CD4-positive, alpha-beta T cell treated with Interleukin-15 for 1 hour (primary cell): ENCODE data around the gene ABHD11.
A peak's percentile ranks its signal among the peaks of the same experiment; 100 is the strongest.
"Not testable (repeated sequence)": the region's sequence is repeated elsewhere in the genome, so short reads cannot be mapped to it uniquely, and the experiment has no call there.

ENCODE experiments used
- DNase-seq: peaks from one replicate; pipeline ENCODE4 v3.0.0-alpha.2; 2020

Gene ABHD11

GRCh38 chr7:73738612-73739386, at the start of gene ABHD11:
Gene ABHD11 (minus strand): TSS chr7:73738802. CDS start chr7:73738770, 32 bp downstream.
- peak; percentile 96 for DNase-seq

DNA sequence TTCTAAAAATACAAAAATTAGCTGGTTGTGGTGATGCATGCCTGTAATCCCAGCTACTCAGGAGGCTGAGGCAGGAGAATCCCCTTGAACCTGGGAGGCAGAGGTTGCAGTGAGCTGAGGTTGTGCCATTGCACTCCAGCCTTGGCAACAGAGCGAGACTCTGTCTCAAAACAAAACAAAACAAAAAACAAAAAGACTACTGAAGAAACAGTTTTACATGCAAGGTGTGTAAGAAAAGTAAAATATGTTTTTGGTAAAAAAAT, 49.1 kb upstream of the ABHD11 start:
- DNase-seq = not testable (repeated sequence)

DNA sequence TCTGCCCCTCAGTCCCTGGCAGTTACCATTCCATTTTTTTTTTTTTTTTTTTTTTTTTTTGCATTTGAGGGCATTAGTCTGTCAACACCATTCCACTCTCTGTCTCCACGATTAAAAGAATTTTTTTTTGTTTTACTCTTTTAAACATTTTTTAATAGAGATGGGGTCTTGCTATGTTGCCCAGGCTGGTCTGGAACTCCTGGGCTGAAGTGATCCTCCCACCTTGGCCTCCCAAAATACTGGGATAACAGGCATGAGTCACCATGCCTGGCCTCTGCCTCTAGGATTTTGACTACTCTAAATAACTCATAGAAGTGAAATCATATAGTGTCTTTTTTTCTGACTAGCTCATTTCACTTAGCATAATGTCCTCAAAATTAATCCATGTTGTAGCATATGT, 48.0 kb upstream of the ABHD11 start:
- no peak for DNase-seq

GRCh38 chr7:73779517-73779916, 40.9 kb upstream of the ABHD11 start:
- DNase-seq = no peak

DNA sequence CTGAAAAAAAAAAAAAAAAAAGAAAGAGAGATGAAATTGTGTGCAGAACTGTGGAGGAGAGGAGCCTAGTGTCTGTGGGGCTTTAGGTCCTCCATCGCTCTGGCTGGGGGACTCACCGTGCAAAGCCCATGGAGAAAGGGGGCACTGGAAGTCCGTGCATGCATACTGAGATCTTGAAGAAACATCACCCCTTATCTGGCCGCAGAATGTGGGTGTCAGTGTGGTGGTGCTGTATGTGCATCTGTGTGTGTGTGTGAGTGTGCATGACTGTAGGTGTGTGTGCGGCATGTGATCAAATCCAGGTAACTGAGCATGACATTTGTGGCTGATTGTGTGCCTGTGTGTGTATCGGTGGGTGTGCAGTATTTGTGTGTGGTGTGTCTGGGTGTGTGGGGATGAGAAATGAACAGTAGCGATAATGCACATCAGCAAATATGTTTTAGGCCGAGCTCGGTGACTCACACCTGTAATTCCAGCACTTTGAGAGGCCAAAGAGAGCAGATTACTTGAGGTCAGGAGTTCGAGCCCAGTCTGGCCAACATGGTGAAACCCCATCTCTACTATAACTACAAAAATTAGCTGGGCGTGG, 40.3 kb upstream of the ABHD11 start:
- DNase-seq = no peak

GRCh38 chr7:73774923-73775322, 36.3 kb upstream of the ABHD11 start:
- no peak for DNase-seq

DNA sequence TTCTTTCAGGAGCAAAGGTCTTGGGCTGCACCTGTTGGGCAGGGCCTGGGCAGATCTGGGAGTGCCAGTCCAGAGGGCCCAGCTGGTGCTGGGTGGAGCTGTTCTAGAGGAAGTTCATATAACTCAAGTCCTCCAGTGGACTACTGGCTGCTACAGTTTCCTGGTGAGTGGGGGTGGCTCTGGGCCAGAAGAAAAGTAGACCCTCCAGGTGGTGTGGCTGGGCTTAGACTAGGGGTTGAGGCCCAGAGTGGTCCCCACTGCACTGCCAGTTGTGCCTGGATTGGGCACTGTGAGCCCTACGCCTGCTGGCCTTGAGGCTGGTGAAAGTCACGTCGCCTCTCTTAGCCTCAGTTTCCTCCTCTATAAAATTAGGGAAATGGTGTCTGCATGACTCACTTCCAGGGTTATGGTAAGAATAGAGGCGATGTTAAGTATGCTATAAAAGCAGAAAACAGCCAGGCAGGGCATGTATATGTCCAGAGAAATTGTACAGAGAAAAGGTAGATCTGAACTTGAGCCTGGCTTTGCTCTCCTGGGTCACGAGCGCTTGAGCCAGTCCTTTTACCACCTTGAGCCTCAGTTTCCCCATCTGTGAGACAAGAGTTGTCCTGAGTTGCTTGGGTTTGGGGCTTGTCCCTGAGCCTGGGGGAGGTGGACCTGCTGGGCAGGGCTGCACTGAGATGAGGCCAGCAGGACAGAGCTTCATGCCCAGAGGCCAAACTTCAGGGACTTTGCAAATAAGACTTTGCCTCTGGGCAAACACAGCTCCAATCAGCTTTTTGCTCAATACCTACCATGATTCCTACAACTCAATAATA, 35.3 kb upstream of the ABHD11 start:
- DNase-seq = no peak

GRCh38 chr7:73770860-73771670, 32.5 kb upstream of the ABHD11 start:
- DNase-seq = no peak

- no peak for DNase-seq
Observed at GRCh38 chr7:73770002-73770859, 31.6 kb upstream of the ABHD11 start, which contains the start of gene CLDN3. Gene CLDN3 (minus strand): TSS chr7:73770270. CDS start chr7:73770049, 221 bp downstream.

GRCh38 chr7:73769481-73770001, 30.9 kb upstream of the ABHD11 start:
- DNase-seq = no peak

DNA sequence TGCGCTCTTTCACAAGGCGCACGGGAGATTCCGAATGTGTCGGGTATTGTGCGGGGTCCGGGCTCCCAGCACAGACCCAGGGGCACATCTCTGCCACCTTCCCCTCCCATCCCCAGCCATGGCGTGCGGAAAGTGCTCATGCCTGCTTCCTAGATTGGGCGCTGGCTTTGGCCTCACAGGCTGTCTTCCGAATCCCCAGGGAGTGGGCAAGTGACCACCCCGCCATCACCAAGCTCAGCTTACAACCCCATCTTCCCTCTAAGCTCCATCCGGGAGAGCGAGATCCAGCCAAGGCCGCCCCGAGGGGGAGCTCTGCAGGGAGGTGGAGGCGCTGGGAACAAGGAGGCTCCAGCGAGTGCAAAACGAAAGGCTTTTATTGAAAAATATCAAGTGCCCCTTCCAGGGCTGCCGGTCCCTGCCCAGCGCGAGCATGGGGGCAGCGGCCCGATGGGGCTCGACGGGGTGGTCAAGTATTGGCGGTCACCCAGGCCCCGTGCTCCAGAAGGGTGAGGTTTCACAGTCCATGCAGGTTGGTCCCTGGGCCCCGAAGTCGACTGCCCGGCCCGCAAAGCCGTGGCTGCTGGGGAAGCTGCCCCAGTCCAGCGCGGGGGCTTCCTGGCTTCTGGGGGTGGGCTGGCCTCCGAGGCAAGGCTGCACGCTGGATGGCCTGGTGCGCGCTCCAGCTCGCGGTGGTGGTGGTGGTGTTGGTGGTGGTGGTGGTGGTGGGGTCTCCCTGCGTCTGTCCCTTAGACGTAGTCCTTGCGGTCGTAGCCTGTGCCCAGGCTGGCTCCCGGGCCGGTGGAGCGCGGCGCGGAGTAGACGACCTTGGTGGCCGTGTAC, 30.3 kb upstream of the ABHD11 start:
- no peak for DNase-seq

DNA sequence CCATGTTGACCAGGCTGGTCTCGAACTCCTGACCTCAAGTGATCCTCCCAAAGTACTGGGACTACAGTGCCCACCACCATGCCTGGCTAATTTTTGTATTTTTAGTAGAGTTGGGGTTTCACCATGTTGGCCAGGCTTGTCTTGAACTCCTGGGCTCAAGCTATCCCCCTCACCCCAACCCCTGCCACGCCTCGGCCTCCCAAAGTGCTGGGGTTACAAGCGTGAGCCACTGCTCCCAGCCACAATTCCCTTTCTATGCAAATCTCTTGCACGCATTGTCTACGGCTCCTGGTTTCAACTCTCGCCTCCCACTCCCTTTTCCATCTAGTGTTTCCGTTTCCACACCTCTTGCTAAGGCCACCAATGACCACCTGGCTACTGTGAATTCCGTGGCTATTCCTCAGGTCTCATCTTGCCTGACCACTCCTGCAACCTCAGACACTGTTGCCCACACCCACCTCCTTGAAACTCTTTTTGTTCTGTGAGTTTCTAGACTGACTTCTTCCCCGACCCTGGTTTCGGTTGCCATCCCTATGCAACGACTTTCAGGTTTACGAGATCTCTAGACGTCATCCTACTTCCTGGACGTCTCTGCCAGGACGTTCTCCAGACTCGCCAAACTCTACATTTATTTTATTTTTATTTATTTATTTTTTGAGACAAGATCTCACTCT, 28.1 kb upstream of the ABHD11 start:
- DNase-seq = no peak

DNA sequence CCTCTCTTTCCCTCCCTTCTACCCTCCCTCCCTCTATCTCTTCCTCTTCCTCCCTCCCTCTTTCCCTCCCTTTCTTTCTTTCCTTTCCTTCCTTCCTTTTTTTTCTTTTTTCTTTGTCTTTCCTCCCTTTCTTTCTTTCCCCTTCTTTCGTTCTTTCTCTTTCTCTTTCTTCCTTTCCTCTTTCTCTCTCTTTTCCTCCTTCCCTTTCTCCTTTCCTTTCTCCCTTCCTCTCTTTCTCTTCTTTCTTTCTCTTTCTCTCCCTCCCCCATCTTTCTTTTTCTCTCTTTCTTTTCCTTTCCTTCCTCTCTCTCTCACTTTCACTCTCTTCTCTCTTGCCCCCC, 24.0 kb upstream of the ABHD11 start:
- no peak for DNase-seq

GRCh38 chr7:73761854-73762658, 23.5 kb upstream of the ABHD11 start:
- DNase-seq = no peak

DNA sequence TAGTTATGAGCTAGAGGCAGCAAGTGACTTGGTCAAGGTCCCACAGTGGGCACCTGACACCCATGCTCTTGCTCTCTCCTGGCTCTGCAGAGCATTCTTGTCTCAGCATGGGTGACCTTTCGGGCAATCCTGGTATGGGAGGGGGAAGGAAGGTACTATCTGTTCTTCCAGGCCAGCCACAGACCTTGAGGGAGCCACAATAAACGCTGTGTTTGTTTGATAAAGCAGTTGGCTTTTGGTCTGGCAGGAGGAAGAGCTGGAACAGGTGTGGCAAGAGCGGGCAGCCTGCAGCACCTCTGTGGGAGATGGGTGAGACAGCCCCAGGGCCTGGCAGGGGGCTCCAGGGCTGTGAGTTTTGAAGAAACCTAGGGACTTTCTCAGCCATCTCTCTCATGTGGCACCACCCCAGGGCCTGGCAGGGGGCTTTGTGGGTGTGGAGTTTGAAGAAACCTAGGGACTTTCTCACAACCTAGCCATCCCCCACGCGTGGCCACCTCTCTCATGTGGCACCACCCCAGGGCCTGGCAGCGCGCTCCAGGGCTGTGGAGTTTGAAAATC, 20.1 kb upstream of the ABHD11 start:
- DNase-seq = no peak

DNA sequence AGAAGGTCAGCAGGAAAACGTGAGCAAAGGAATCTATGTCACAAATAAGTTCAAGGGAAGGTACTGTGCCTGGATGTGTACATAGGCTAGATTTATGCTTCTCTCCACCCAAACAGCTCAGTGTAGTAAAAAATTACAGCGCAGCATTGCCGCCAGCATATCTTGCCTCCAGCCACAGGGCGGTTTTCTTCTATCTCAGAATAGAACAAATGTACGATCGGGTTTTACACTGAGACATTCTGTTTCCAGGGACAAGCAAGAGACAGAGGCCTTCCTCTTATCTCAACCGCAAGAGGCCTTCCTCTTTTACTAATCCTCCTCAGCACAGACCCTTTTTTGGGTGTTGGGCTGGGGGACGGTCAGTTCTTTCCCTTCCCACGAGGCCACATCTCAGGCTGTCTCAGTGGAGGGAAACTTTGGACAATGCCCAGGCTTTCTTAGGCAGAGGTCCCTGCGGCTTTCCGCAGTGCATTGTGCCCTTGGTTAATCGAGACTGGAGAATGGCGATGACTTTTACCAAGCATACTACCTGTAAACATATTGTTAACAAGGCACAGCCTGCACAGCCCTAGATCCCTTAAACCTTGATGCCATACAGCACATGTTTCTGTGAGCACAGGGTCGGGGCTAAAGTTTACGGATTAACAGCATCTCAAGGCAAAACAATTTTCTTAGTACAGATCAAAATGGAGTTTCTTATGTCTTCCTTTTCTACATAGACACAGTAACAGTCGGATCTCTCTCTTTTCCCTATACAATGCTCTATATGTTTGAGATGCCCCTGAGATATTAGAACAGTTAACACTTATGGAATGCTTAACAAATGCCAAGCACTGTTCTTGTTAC, 11.6 kb upstream of the ABHD11 start:
- no peak for DNase-seq

- DNase-seq = no peak
Observed at GRCh38 chr7:73746378-73746777, 7.8 kb upstream of the ABHD11 start.
